VCaP (cell line): ENCODE measurements around the gene BOD1L2.

ENCODE experiments used
- H3K27ac ChIP-seq: fragments of 450-650 bp; 2 replicates; pipeline ENCODE4 v1.5.1; 2017
- TF ChIP-seq, protein P1 (sequence below): fragments of 450-650 bp; conservative IDR thresholded peaks from 2 replicates; pipeline ENCODE4 v1.5.1; 2017; ENCODE audit warnings: mild to moderate bottlenecking, moderate library complexity

BOD1L2 gene

GRCh38 chr18:57150828-57151227 is 3.9 kb downstream of the BOD1L2 start:
- H3K27ac ChIP-seq = peak overlapping the region; percentile 35
- TF ChIP-seq, protein P1, sequence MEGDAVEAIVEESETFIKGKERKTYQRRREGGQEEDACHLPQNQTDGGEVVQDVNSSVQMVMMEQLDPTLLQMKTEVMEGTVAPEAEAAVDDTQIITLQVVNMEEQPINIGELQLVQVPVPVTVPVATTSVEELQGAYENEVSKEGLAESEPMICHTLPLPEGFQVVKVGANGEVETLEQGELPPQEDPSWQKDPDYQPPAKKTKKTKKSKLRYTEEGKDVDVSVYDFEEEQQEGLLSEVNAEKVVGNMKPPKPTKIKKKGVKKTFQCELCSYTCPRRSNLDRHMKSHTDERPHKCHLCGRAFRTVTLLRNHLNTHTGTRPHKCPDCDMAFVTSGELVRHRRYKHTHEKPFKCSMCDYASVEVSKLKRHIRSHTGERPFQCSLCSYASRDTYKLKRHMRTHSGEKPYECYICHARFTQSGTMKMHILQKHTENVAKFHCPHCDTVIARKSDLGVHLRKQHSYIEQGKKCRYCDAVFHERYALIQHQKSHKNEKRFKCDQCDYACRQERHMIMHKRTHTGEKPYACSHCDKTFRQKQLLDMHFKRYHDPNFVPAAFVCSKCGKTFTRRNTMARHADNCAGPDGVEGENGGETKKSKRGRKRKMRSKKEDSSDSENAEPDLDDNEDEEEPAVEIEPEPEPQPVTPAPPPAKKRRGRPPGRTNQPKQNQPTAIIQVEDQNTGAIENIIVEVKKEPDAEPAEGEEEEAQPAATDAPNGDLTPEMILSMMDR = no peak

- H3K27ac ChIP-seq = peak overlapping the region; percentile 63
- TF ChIP-seq, protein P1 = no peak
These were observed 7.4 kb downstream of the BOD1L2 start for GRCh38 chr18:57154191-57154830.

DNA sequence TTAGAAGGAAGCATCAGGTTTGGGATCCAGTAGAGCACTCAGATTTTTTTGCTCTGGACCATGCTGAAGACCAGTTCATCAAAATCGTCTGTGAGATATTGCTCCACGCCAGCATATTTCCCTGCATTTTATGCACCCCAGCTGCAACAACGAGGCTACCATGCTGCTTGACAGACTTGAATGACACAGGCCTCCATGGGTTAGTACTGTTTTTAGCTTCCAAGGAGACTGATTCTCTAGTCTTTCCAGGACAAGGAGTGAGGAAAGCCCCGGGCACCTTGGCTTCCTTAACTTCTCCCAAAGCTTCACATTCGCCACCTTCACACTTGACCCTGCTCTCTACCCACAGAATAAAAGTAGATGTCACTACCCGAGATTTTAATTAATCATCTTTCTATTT is 17.5 kb downstream of the BOD1L2 start:
- no peak overlapping the region for H3K27ac ChIP-seq
- TF ChIP-seq, protein P1 = no peak

DNA sequence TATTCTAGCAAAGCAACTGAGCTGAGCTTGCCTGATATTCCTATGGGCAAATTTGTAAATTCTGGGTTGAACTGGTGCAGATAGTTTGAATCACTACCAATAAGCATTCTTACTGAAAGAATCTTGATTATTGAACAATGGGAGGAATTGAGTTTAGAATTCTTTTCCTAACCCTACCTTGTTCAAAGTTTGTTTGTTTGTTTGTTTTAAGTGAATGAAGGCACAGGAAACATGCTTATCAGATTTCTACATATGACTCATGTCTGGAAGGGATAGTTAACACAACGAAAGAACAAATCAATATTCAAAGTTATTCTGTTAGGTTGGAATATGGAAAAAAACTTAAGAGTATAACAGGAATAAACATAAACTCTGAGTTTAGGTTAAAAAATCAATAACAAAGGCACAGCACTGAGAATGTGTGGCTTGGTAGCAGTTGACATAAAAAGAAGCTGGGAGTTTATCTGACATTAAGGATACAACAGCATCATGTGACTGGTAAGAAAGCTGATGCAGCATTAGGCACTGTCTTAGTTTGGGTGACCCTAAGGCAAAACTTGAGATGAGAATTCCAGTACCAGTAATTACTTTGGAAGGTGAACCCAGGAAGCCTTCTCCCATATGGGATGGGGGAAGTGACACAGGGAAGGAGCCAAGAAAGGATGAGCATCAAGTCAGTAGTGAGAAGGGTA is 20.9 kb downstream of the BOD1L2 start:
- TF ChIP-seq, protein P1 = no peak
- no peak overlapping the region for H3K27ac ChIP-seq

GRCh38 chr18:57171026-57171425 is 24.1 kb downstream of the BOD1L2 start:
- no peak overlapping the region for H3K27ac ChIP-seq
- TF ChIP-seq, protein P1 = no peak

DNA sequence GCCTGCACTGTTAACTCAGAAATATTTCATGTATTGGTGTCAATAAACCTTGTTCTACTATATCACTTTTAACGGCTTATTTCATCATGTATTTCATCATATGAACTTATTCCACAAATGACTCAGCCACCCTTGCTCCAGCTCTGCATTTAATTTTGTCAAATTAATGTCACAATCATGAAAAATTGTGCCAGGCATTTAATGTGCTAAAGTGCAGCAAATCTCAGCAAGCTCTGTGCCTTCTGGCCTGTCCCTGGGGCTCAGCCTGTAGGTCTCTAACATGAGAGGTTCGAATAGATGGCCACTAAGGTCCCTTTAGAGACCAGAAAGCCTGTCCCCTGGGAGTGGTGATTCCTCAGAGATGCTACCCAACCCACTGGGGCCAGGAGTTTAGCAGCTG is 28.6 kb downstream of the BOD1L2 start:
- no peak overlapping the region for H3K27ac ChIP-seq

GRCh38 chr18:57185434-57185833 is 38.5 kb downstream of the BOD1L2 start:
- H3K27ac ChIP-seq = no peak overlapping the region
- TF ChIP-seq, protein P1 = no peak

More for the DNA sequence above, 28.6 kb downstream of the BOD1L2 start:
- TF ChIP-seq, protein P1 = no peak
